HG02588 (cell line): ENCODE results near the gene SOX13.

Source experiments
- ATAC-seq: cut with Tn5 transposase; IDR thresholded peaks from one replicate; pipeline ENCODE4 v1.9.1; 2021; ENCODE audit warnings: mild to moderate bottlenecking, moderate library complexity; ENCODE audit not compliant: unreplicated experiment

SOX13 gene

DNA sequence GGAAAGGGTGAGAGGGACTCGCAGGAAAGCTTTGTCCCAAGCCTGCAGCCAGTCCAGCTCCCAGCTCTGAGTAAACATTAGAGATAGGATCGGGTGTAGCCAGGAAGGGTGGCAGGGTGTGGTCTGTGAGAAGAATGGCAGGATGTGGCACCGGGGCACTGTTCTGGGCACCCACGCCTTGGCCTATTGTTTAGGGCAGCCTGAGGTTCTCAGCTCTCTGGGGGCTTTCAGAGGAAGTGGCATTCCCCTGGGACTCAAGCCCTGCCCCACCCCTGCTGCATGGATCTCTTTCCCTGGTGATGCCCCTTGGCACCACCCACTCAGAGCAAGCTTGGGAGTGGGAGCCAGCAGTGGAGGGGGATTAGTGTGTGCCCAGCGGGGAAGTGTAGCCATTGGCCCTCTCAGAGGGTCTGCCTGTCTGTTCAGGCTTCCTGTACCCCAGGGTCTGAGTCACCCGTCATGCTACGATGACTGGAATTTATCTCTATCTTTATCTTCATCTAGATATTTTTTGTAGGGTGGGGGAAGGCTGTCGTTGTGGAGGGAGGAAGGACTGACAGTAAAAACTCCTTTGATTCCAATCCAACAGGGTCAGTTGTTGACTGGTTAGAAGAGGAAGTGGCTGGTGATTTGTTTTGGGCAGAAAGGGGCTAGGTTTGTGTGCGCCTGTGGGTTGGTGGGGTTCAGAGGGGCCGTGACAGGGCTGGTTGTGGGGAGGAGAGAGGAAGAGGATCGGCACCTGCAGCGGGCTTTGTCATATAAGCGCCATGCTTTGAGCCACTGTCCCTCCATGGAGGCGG lies 31.6 kb downstream of the SOX13 start:
- no peak for ATAC-seq

DNA sequence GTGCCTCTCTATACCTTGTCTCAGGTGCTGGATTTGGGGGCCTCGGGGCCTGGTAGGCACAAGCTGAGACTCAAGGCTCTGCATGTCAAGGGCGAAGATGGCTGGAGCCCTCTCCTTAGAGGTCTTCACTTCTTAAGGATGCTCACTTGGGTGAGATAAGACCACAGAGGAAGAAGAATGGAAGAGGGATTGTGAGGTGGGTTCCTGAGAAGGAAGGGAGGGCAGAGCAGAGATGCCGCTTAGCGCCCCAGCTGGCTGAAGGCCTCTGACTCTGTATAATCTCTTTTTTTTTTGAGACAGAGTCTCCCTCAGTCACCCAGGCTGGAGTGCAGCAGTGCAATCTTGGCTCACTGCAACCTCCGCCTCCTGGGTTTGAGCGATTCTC lies 32.2 kb downstream of the SOX13 start:
- ATAC-seq: no peak

DNA sequence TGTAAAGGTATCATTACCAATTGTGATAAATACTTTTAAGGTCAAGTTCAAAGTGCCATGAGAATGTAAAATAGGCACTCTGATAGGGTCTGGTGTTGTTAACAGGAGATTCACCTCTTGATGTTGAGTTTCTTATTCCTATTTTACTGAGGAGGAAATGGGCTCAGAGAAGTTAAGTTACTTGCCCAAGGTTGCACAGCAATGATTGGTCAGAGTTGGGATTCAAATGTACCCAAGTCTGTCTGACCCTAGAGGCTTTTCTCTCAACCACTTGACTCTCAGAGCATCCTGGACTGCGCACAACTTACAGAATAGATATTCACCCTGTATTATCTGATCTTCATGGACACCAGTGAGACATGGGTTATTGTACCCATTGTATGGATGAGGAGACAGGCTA lies 33.9 kb downstream of the SOX13 start:
- ATAC-seq: no peak

DNA sequence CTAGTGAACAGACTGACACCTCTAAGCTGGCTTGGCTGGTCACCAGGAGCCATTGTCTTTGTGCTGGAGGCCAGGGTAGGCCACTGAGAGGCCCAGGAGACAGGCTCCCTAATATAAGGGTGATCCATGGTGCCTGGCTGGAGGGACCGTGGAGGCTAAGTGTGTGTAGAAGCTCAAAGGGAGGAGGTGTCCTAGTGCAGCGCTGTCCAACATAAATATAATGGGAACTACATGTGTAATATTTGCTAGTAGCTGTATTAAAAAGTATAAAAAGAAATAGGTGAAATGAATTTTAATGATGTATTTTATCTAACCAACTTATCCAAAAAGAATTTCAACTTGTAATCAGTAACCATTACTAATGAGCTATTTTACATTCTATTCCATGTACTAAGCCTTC lies 35.0 kb downstream of the SOX13 start:
- ATAC-seq: no peak

DNA sequence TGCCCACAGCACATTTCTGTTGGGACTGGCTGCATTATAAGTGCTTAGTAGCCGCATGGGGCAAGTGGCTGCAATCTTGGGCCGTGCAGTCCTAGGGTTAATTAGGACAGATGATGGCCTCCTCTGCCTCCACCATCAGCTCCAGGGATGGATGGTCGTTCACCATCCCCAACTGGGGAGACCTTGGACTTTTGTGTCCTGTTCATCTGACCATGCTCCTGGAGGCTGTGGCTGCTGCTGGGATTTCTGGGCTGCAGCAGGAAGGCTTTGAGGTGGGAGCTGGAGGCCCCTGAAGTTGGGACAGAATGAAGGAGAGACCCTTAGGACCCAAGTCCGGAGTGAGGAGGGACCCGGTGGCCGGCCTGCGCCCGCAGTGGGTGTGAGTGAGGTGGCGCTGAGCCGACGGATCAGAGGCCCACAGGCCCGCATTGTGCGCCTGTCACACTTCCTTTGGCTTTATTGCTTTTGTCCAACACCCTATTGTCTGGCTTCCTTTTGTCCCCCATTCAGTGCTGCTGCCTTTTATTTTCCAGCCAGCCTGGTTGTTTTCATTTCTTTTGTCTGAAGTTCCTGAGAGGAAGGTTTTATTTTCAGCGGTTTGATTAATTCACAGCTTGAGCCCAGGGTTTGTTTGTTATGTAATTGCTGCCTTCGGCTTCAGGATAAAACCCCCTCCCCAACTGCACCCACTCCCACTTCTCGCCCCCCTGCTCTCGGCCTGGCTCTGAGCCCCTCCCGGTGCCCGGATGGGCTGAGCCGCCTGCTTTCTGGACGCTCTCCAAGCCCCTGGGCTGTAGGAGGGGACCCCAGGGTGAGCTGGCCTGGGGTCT lies 35.6 kb downstream of the SOX13 start:
- ATAC-seq: no peak

DNA sequence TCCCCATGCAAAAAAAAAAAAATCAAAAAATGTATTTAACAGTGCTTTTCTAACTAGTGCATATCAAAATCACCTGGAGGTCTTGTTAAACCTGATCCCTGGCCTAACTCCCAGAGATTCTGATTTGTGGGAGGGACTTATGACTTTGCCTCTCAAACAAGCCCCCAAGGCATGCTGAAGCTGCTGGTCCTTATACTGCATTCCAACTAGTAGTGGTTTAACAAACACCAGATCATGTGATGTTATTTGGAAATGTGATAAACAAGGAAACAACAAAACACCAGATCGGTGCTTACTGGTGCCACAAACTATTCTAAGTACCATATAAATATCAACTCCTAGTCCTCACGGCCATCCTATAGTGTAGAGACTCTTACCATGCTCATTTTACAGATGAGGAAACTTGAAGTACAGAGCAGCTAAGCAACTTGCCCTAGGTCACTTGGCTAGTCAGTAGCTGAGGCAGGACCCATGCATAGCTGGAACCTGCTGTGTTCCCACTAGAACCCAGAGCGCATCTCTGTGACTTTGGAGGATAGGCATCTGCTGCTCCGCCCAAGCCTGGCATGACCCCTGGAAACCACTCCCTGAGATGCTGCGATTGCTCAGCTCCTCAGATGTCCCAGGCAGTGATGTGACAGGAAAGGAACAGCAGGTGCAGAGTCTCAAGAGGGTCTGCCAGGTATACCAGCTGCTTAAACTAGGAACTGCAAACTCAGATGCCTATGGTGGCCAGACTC lies 38.1 kb downstream of the SOX13 start:
- no peak for ATAC-seq

DNA sequence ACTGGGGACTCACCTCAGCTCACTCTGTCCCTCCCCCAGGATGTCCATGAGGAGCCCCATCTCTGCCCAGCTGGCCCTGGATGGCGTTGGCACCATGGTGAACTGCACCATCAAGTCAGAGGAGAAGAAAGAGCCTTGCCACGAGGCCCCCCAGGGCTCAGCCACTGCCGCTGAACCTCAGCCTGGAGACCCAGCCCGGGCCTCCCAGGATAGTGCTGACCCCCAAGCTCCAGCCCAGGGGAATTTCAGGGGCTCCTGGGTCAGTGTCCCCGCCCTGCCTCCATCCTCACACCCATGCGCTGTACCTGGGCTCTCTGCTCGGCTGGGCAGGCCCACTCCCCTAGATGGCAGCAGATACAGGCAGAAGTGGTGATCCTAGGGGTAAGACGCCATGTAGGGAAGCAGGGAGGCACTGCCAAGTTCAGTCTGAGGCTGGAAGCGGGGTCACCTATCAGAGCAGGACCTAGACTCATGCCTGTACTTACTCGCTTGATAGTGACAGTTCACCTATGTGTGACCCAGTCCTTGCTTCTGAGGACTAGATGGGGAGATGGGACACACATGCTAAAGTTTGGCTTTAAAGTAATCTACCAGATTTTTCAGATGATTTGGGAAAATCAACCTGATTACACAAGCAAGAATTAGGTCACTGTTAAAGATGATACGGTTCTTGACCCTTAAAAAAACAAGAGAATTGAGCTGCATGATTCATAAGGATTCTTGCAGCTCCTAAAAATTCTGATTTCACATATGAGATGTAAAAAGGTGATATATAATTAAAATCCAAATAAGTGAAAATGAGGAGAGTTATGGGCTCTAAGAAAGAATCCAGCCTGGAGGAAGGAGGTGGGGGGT lies 40.2 kb downstream of the SOX13 start:
- no peak for ATAC-seq

DNA sequence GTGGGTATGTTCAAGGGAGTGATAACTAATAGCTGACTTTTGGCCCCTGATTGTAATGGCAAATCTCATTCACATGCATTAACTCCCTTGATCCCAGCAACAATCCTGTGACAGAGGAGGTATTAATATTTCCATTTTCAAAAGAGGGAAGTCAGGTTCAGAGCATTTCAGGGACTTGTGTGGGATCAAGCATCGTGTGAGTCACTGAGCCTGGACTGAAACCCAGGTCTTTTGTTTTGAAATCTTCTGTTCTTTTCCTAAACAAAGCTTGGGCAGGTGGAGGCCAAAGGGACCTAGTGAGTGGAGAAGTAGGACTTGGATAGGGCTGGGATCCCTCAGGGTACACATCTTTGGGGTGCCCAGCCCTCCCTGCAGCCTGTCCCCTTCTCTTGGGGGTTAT lies 41.0 kb downstream of the SOX13 start:
- no peak for ATAC-seq

DNA sequence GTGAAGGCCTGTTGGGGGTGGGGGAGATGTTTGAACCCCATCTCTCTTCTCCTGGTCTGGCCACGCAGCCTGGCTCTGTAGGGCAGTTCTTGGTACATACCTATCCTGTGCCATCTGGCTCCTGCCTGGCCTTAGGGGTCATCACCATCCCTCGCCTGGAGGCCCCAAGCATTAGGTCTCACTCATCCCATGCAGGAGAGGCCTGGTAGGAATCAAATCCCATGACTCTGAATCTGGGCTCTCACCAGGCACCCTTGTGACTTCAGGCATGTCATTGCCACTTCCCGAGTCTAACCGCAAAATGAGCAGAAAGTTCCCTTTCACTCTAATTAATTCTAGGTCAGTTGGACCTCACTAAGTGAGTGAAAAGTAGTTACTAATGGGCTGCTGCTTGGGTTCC lies 41.7 kb downstream of the SOX13 start:
- ATAC-seq: no peak

DNA sequence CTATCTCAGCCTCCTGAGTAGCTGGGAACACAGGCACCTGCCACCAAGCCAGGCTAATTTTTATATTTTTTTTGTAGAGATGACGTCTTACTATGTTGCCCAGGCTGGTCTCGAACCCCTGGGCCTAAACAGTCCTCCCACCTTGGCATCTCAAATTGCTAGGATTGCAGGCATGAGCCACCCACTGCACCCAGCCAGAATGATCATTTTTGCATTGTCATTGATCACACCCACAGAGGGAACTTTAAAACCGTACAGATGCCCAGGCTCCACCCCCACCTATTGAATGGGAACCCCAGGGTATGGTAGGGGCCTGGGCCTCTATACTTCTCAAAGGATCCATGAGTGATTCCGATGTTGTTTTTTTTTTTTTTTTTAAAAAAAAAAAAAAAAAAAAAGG lies 42.2 kb downstream of the SOX13 start:
- no peak for ATAC-seq

DNA sequence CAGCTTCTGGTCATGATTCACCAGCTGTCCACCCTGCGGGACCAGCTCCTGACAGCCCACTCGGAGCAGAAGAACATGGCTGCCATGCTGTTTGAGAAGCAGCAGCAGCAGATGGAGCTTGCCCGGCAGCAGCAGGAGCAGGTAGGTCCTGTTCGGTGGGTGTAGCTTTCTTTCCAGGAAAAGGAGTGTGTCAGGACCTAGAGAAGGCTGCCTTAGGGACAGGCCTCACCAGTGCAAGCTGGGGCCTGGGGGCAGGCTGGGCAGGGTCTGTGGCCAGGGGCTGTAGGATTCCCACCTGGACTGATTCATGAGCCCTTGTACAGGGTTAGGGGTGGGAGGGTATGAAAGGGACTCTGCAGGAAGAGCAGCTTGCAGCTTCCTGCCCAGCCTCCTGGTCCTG lies 43.6 kb downstream of the SOX13 start:
- ATAC-seq: no peak

DNA sequence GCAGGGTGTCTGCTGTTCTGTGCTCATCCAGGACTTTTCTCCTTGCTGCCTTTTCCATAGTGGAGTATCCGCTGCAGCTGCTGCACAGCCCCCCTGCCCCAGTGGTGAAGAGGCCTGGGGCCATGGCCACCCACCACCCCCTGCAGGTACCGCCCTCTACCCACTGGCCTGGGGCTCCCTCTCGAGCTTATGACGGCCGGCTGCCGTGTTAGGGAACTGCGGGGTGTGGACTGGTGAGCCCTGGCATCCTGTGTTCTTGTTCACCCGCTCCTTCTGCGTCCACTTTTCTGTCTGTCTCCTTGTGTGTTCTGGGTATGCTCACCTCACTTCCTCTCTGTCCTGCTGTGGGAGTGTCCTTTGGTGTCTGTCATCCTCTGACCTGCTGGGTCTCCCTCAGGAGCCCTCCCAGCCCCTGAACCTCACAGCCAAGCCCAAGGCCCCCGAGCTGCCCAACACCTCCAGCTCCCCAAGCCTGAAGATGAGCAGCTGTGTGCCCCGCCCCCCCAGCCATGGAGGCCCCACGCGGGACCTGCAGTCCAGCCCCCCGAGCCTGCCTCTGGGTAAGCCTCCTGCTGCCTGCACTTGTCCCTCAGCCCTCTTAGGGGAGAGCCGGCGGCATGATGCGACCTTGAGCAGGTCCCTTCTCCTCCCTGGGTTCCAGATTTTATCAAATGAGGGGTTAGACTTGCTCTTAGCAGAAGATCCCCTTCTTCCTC lies 49.1 kb downstream of the SOX13 start:
- ATAC-seq: no peak

DNA sequence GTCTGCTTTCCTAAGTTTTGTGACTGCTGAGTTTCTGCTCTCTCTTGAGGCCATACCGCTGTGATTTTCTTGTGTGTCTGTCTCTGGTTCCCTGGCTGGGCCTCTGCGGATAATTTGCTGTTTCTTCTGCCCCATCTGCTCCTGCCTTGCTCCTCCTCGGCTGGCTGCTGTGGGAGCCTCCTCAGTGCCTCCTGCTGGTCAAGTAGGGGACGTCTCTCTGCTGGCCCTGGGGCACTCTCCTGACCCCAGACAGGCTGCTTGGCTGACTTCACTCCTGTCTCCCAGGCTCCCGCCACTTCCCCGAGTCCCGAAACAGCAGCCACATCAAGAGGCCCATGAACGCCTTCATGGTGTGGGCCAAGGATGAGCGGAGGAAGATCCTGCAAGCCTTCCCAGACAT lies 50.5 kb downstream of the SOX13 start:
- no peak for ATAC-seq

DNA sequence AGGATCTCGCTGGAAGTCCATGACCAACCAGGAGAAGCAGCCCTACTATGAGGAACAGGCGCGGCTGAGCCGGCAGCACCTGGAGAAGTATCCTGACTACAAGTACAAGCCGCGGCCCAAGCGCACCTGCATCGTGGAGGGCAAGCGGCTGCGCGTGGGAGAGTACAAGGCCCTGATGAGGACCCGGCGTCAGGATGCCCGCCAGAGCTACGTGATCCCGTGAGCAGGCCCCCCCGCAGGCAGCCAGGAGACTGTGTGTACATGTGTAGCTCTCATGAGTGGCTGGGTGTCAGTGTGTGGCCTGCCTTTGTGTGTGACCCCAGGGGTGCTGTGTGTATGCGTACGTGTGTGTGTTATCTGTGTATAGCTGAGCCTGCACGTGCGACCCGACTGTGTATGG lies 51.7 kb downstream of the SOX13 start:
- ATAC-seq: no peak

DNA sequence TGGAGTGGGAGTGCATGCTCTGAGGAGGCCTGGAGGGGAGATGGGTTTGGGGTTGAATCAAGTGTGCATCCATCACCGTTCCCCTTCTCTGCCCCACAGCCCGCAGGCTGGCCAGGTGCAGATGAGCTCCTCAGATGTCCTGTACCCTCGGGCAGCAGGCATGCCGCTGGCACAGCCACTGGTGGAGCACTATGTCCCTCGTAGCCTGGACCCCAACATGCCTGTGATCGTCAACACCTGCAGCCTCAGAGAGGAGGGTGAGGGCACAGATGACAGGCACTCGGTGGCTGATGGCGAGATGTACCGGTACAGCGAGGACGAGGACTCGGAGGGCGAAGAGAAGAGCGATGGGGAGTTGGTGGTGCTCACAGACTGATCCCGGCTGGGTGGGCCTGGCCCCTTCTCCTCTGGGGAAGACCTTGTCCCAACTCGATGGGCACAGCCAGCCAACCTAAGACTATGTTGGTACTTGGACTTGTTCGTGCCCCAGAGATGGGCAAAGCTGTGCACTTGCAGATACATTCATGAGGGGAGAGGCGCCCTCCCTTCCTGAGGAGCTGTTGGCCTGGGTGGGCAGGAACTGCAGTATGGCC lies 52.9 kb downstream of the SOX13 start:
- ATAC-seq: no peak

DNA sequence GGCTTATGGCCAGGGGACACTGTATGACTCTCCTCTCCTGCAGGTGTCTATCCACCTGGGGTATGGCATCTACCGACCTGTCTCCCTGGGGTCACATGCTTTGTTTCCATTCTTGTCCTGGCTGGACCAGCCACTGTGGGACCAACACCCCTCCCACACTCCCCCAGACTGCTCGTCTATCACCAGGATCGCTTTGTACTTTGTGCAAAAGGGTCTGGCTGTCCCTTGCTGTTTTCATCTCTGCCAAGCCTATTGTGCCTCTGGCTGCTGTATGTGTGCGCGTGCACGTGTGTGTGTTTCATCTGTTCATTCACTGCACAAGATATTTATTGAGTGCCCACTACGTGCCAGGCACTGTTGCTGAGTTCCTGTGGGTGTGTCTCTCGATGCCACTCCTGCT lies 53.5 kb downstream of the SOX13 start:
- ATAC-seq: no peak

DNA sequence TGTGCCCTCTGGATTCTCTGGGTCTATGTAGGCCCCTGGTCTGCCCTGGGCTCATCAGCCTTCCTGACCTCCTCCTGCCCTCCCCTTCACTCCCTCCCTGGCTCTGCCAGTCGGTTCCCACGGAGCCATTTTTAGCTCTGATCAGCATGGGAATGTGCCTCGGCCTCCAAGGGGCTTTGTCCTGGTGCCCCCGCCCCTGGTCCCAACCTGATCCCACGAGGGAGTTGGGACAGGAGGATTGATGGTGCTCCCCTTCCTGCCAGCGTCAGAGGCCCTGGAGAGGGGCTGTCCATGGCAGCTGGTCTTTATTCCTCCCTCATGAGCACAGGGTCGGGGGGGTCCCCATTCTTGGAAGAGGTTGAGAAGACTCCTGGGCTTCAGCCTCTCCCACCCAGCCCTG lies 54.0 kb downstream of the SOX13 start:
- no peak for ATAC-seq

DNA sequence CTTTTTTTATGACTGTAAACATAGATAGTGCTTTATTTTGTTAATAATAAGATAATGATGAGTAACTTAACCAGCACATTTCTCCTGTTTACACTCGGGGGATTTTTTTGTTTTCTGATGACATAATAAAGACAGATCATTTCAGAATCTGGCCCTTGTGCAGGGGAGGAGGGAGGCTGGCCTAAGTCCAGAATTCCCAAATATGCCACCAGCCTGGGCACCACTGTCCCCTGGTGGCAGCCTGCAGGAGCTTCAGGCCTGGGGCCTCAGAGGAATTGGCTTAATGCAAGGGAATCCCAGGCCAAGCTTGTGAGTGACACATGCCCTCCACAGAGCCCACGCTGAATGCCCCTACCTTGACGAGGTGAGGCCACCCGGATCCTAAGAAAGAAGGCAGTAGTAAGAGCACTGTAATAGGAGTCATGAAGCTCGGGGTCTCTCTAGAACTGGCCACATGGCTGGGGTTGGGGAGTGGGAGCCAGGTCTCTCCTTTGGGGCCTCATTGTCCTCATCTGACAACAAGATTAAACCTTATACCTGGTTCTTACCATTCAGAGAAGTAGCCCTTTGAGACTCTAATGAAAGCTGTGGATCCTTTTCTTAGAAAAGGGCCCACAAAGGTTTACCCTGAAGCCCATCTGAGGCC lies 54.8 kb downstream of the SOX13 start:
- ATAC-seq: no peak

DNA sequence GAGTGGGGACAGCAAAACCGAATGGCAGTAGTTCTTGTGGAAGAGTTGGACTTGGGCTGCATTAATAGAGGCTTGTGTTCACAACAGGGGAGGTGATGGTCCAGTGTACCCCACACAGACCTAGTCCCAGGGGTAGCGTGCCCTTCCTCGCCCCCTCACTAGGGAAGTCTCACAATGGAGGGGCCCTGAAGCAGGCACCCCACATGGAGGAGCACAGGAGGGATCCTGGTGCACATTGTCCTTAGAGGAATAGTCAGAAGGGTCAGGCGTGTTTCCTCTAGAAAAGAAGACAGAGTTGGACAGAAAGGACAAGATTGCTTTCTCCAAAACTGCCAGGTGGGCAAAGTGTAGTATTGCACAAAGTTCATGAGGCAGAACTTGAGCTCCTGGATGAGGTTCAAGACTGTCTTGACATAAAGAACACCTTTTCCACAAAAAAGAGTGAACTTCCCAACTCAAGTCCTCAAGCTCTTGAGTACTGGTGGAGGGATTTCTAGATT lies 55.6 kb downstream of the SOX13 start:
- no peak for ATAC-seq
